Hepatocyte (in vitro differentiated cells): Measurements from ENCODE around the gene PLPPR1. TPM values are rescaled to one million over a fixed set of nuclear protein-coding genes. Genes with fewer than 3 reads are reported as not detected.

ENCODE experiments used
- DNase-seq: peaks from one replicate; pipeline ENCODE4 v3.0.0-alpha.2; 2016; ENCODE audit warnings: low spot score
- H2AFZ ChIP-seq: fragments of 200-600 bp; sonication (generic); 2 replicates; pipeline ENCODE4 v1.6.0; 2016; ENCODE audit warnings: antibody characterized with exemption, mild to moderate bottlenecking
- H3K27ac ChIP-seq: fragments of 200-600 bp; sonication (generic); 2 replicates; pipeline ENCODE4 v1.5.1; 2016; ENCODE audit warnings: mild to moderate bottlenecking
- H3K27me3 ChIP-seq: fragments of 200-600 bp; sonication (generic); 2 replicates; pipeline ENCODE4 v1.6.1; 2016
- H3K36me3 ChIP-seq: fragments of 200-600 bp; sonication (generic); replicated peaks from 2 replicates; pipeline ENCODE4 v1.5.1; 2016; ENCODE audit warnings: low read depth; ENCODE audit not compliant: insufficient read depth
- H3K4me1 ChIP-seq: fragments of 200-600 bp; sonication (generic); 2 replicates; pipeline ENCODE4 v1.5.1; 2016; ENCODE audit warnings: mild to moderate bottlenecking, moderate library complexity; ENCODE audit not compliant: insufficient read depth
- H3K4me2 ChIP-seq: fragments of 200-600 bp; sonication (generic); 2 replicates; pipeline ENCODE4 v1.6.0; 2016
- H3K4me3 ChIP-seq: fragments of 200-600 bp; sonication (generic); 2 replicates; pipeline ENCODE4 v1.5.1; 2016; ENCODE audit warnings: mild to moderate bottlenecking
- H3K79me2 ChIP-seq: fragments of 200-600 bp; sonication (generic); 2 replicates; pipeline ENCODE4 v1.6.0; 2017; ENCODE audit warnings: mild to moderate bottlenecking
- H3K9me2 ChIP-seq: fragments of 200-600 bp; sonication (generic); replicated peaks from 2 replicates; pipeline ENCODE4 v1.6.0; 2017; ENCODE audit warnings: mild to moderate bottlenecking; ENCODE audit not compliant: insufficient read depth
- H3K9me3 ChIP-seq: fragments of 200-600 bp; sonication (generic); 2 replicates; pipeline ENCODE4 v1.5.1; 2016; ENCODE audit warnings: low read depth, mild to moderate bottlenecking
- H4K20me1 ChIP-seq: fragments of 200-600 bp; sonication (generic); 2 replicates; pipeline ENCODE4 v1.6.0; 2016; ENCODE audit warnings: mild to moderate bottlenecking; ENCODE audit not compliant: insufficient read depth, poor library complexity, severe bottlenecking
- CTCF ChIP-seq: fragments of 200-600 bp; sonication (generic); IDR thresholded peaks from 2 replicates; pipeline ENCODE4 v1.5.1; 2016; ENCODE audit warnings: antibody characterized with exemption, mild to moderate bottlenecking; ENCODE audit not compliant: poor library complexity
- EZH2 ChIP-seq: fragments of 200-600 bp; sonication (generic); IDR thresholded peaks from 2 replicates; pipeline ENCODE4 v1.6.1; 2016; ENCODE audit warnings: antibody characterized with exemption, mild to moderate bottlenecking, borderline replicate concordance
- EZH2phosphoT487 ChIP-seq: fragments of 200-600 bp; sonication (generic); IDR thresholded peaks from one replicate; pipeline ENCODE4 v1.6.1; 2018; ENCODE audit warnings: antibody characterized with exemption, mild to moderate bottlenecking, low read depth, moderate library complexity; ENCODE audit not compliant: unreplicated experiment, severe bottlenecking
- WGBS: methylation state at CpG from one replicate; pipeline ENCODE4 v1.1.6; 2016; ENCODE audit warnings: low lambda C conversion rate; ENCODE audit errors: missing lambda C conversion rate; 5-methylcytosine and 5-hydroxymethylcytosine counted together
- polyA plus RNA-seq: library from polyadenylated mRNA; unstranded; fragments of >200 nt; fragmentation: Nextera tagmentation; extraction: Ambion mirVana; gene quantifications from 2 replicates; pipeline ENCODE4 v1.2.1, GENCODE V29; 2016
- total RNA-seq: library from RNA; depleted of rRNA; stranded (reverse); fragments of >200 nt; gene quantifications from 2 replicates; pipeline ENCODE4 v1.2.3, GENCODE V29; 2014

Gene PLPPR1
- total and polyA plus RNA-seq, 2 experiments from 2014 or later: 0.27 to 2.1 TPM

- Histone ChIP-seq H3K27me3 (no peaks in the 10 kb centered on the region), H3K79me2 (no peaks in the 10 kb centered on the region), H3K9me2 (no peaks in the 10 kb centered on the region), H3K4me2 (no peak overlapping the region), H3K36me3 (no peaks in the 10 kb centered on the region), H3K4me3 (no peak overlapping the region), H3K4me1 (no peaks in the 10 kb centered on the region), H3K9me3 (no peaks in the 10 kb centered on the region), H2AFZ (no peak overlapping the region), H3K27ac (no peak overlapping the region), H4K20me1 (no peaks in the 10 kb centered on the region)
- no peak for TF ChIP-seq EZH2phosphoT487
- no peak for TF ChIP-seq CTCF
- no peak for TF ChIP-seq EZH2
- DNase-seq: no peak
- 89% methylated on average over 7 of the region's 7 CpGs for WGBS
These were observed 190.5 kb downstream of the PLPPR1 start for GRCh38 chr9:101219030-101219429.

- H2AFZ ChIP-seq: no peak overlapping the region
- H3K36me3 ChIP-seq: no peaks in the 10 kb centered on the region
- H4K20me1 ChIP-seq: no peaks in the 10 kb centered on the region
- H3K79me2 ChIP-seq: no peaks in the 10 kb centered on the region
- H3K9me3 ChIP-seq: no peaks in the 10 kb centered on the region
- DNase-seq: no peak
- TF ChIP-seq EZH2 (no peak), CTCF (no peak), EZH2phosphoT487 (no peak)
- H3K27ac ChIP-seq: no peak overlapping the region
- H3K9me2 ChIP-seq: no peaks in the 10 kb centered on the region
- H3K27me3 ChIP-seq: no peaks in the 10 kb centered on the region
- H3K4me1 ChIP-seq: no peaks in the 10 kb centered on the region
- no peak overlapping the region for H3K4me3 ChIP-seq
- H3K4me2 ChIP-seq: no peak overlapping the region
These were observed 191.8 kb downstream of the PLPPR1 start for GRCh38 chr9:101220341-101220740.

GRCh38 chr9:101225271-101225670 lies 196.7 kb downstream of the PLPPR1 start:
- H2AFZ ChIP-seq: no peak overlapping the region
- no peaks in the 10 kb centered on the region for H4K20me1 ChIP-seq
- no peaks in the 10 kb centered on the region for H3K9me2 ChIP-seq
- no peaks in the 10 kb centered on the region for H3K9me3 ChIP-seq
- 85% methylated on average over 4 of the region's 4 CpGs for WGBS
- H3K4me2 ChIP-seq: no peak overlapping the region
- no peak for DNase-seq
- H3K27me3 ChIP-seq: no peaks in the 10 kb centered on the region
- no peak overlapping the region for H3K27ac ChIP-seq
- H3K4me3 ChIP-seq: no peak overlapping the region
- no peaks in the 10 kb centered on the region for H3K36me3 ChIP-seq
- H3K79me2 ChIP-seq: no peaks in the 10 kb centered on the region
- TF ChIP-seq CTCF: no peak
- TF ChIP-seq EZH2: no peak
- no peak for TF ChIP-seq EZH2phosphoT487
- H3K4me1 ChIP-seq: no peaks in the 10 kb centered on the region

DNA sequence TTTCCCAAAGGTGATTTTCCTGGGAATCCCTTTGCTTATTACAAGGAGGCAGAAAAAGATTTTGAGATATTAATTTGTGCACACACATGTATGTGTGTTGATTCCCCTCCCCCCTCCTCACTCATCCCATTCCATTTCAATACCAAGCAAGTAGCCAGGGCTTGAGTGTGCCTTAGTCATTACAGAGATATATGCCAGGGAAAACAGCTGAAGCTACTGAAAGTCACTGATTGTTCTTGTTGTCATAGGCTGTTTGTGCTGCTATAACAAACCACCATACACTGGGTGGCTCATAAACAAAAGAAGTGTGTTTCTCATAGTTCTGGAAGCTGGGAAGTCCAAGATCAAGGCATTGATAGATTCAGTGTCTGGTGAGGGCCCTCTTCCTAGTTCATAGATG lies 197.6 kb downstream of the PLPPR1 start:
- no peak overlapping the region for H3K27ac ChIP-seq
- H3K4me1 ChIP-seq: no peaks in the 10 kb centered on the region
- no peak for DNase-seq
- H3K4me3 ChIP-seq: no peak overlapping the region
- H4K20me1 ChIP-seq: no peaks in the 10 kb centered on the region
- no peaks in the 10 kb centered on the region for H3K9me2 ChIP-seq
- no peaks in the 10 kb centered on the region for H3K27me3 ChIP-seq
- no peaks in the 10 kb centered on the region for H3K9me3 ChIP-seq
- H3K4me2 ChIP-seq: no peak overlapping the region
- no peaks in the 10 kb centered on the region for H3K79me2 ChIP-seq
- no peak overlapping the region for H2AFZ ChIP-seq
- H3K36me3 ChIP-seq: no peaks in the 10 kb centered on the region
- TF ChIP-seq EZH2phosphoT487: no peak
- no peak for TF ChIP-seq EZH2
- TF ChIP-seq CTCF: no peak
